Umbilical cord (tissue), 2 donors: ENCODE measurements around the gene BBS12. TPM values are rescaled to one million over a fixed set of nuclear protein-coding genes. Genes with fewer than 3 reads are reported as not detected.

ENCODE experiments used
- DNase-seq: peaks from one replicate; pipeline ENCODE4 v3.0.0-alpha.2; 2015; ENCODE audit warnings: low spot score
- total RNA-seq: library from RNA; depleted of rRNA; stranded (reverse); fragments of >200 nt; gene quantifications from one replicate; pipeline ENCODE4 v1.2.3, GENCODE V29; 2014; ENCODE audit warnings: low replicate concordance; ENCODE audit not compliant: insufficient read depth

BBS12 gene
- total RNA-seq, 1 donor from 2014 or later: 2.4 TPM

GRCh38 chr4:122715221-122715620 is 17.3 kb upstream of the BBS12 start:
- DNase-seq: no peak

GRCh38 chr4:122716825-122717448 is 15.6 kb upstream of the BBS12 start:
- peak; percentile 39 for DNase-seq

- DNase-seq: no peak
These were observed 14.2 kb upstream of the BBS12 start for GRCh38 chr4:122718281-122718680.

GRCh38 chr4:122722256-122722655 is 10.2 kb upstream of the BBS12 start:
- DNase-seq: no peak

GRCh38 chr4:122728856-122729255 is 3.6 kb upstream of the BBS12 start:
- no peak for DNase-seq

GRCh38 chr4:122731676-122732075 is 828 bp upstream of the BBS12 start:
- no peak for DNase-seq

- DNase-seq: no peak
These were observed 1.2 kb downstream of the BBS12 start for GRCh38 chr4:122733787-122734120.

GRCh38 chr4:122739174-122739573 is 6.7 kb downstream of the BBS12 start:
- no peak for DNase-seq

- DNase-seq: no peak
These were observed 10.7 kb downstream of the BBS12 start for GRCh38 chr4:122742933-122743829.

GRCh38 chr4:122744229-122744628 is 11.7 kb downstream of the BBS12 start:
- DNase-seq: no peak

- DNase-seq: no peak
These were observed 14.0 kb downstream of the BBS12 start for GRCh38 chr4:122746485-122746965.

- DNase-seq: no peak
These were observed 14.6 kb downstream of the BBS12 start for GRCh38 chr4:122747068-122747467.

- no peak for DNase-seq
These were observed 15.4 kb downstream of the BBS12 start for GRCh38 chr4:122747883-122748282.

- DNase-seq: no peak
These were observed 17.4 kb downstream of the BBS12 start for GRCh38 chr4:122749704-122750454.

GRCh38 chr4:122755675-122756074 is 23.2 kb downstream of the BBS12 start:
- no peak for DNase-seq

- peak; percentile 68 for DNase-seq
These were observed 25.5 kb downstream of the BBS12 start for GRCh38 chr4:122758033-122758432.

GRCh38 chr4:122759639-122760310 is 27.3 kb downstream of the BBS12 start:
- DNase-seq: no peak

GRCh38 chr4:122762520-122762919 is 30.0 kb downstream of the BBS12 start:
- peak; percentile 9 for DNase-seq

GRCh38 chr4:122762966-122763716 is 30.6 kb downstream of the BBS12 start:
- no peak for DNase-seq

GRCh38 chr4:122764071-122764820 is 31.7 kb downstream of the BBS12 start:
- peak; percentile 90 for DNase-seq
